MM.1S (cell line): Measurements from ENCODE around the gene LPCAT1.

Experiments used
- DNase-seq: peaks from one replicate; pipeline ENCODE4 v3.0.0-alpha.2; 2015
- H2AFZ ChIP-seq: fragments of 300-600 bp; sonication (generic); 2 replicates; pipeline ENCODE4 v1.6.0; 2016; ENCODE audit warnings: antibody characterized with exemption, low read length
- H3F3A ChIP-seq: fragments of 300-600 bp; sonication (generic); 2 replicates; pipeline ENCODE4 v1.6.1; 2016; ENCODE audit warnings: mild to moderate bottlenecking, antibody characterized with exemption, low read length, moderate library complexity, mixed read lengths; ENCODE audit not compliant: insufficient read depth
- H3K27ac ChIP-seq: fragments of 300-600 bp; sonication (generic); 2 replicates; pipeline ENCODE4 v1.5.1; 2016; ENCODE audit warnings: mild to moderate bottlenecking, low read length
- H3K27me3 ChIP-seq: fragments of 300-600 bp; sonication (generic); replicated peaks from 2 replicates; pipeline ENCODE4 v1.6.0; 2016; ENCODE audit warnings: low read length; ENCODE audit not compliant: insufficient read depth
- H3K36me3 ChIP-seq: fragments of 300-600 bp; sonication (generic); replicated peaks from 2 replicates; pipeline ENCODE4 v1.6.1; 2016; ENCODE audit warnings: mild to moderate bottlenecking, low read length, mixed read lengths; ENCODE audit not compliant: insufficient read depth
- H3K4me1 ChIP-seq: fragments of 300-600 bp; sonication (generic); 2 replicates; pipeline ENCODE4 v1.6.1; 2016; ENCODE audit warnings: low read length, mixed read lengths
- H3K4me2 ChIP-seq: fragments of 300-600 bp; sonication (generic); 2 replicates; pipeline ENCODE4 v1.6.0; 2016; ENCODE audit warnings: low read depth, low read length
- H3K4me3 ChIP-seq: fragments of 300-600 bp; sonication (generic); 2 replicates; pipeline ENCODE4 v1.5.1; 2016; ENCODE audit warnings: low read length, mixed read lengths
- H3K79me2 ChIP-seq: fragments of 300-600 bp; sonication (generic); 2 replicates; pipeline ENCODE4 v1.6.1; 2016; ENCODE audit warnings: mixed run types, low read length, mixed read lengths
- H3K9ac ChIP-seq: fragments of 300-600 bp; sonication (generic); 2 replicates; pipeline ENCODE4 v1.6.1; 2016; ENCODE audit warnings: low read length, mixed read lengths
- H3K9me2 ChIP-seq: fragments of 300-600 bp; sonication (generic); replicated peaks from 2 replicates; pipeline ENCODE4 v1.6.1; 2016; ENCODE audit warnings: mild to moderate bottlenecking, low read length, mixed read lengths; ENCODE audit not compliant: insufficient read depth
- H3K9me3 ChIP-seq: fragments of 300-600 bp; sonication (generic); replicated peaks from 2 replicates; pipeline ENCODE4 v1.6.1; 2016; ENCODE audit warnings: mild to moderate bottlenecking, low read length, mixed read lengths; ENCODE audit not compliant: insufficient read depth
- H4K20me1 ChIP-seq: fragments of 300-600 bp; sonication (generic); 2 replicates; pipeline ENCODE4 v1.6.1; 2016; ENCODE audit warnings: mild to moderate bottlenecking, low read length, moderate library complexity, mixed read lengths; ENCODE audit not compliant: insufficient read depth
- EZH2 ChIP-seq: fragments of 300-600 bp; sonication (generic); optimal IDR thresholded peaks from 2 replicates; pipeline ENCODE3; 2017; ENCODE audit warnings: low read depth, mild to moderate bottlenecking, antibody characterized with exemption, low read length, mixed read lengths
- EZH2phosphoT487 ChIP-seq: fragments of 300-600 bp; sonication (generic); IDR thresholded peaks from 2 replicates; pipeline ENCODE4 v1.6.1; 2018; ENCODE audit warnings: antibody characterized with exemption, low read length
- TF ChIP-seq, protein P1 (sequence below): fragments of 300-600 bp; sonication (generic); IDR thresholded peaks from 2 replicates; pipeline ENCODE4 v1.5.1; 2016; ENCODE audit warnings: antibody characterized with exemption, low read length, mixed read lengths

The LPCAT1 gene

DNA sequence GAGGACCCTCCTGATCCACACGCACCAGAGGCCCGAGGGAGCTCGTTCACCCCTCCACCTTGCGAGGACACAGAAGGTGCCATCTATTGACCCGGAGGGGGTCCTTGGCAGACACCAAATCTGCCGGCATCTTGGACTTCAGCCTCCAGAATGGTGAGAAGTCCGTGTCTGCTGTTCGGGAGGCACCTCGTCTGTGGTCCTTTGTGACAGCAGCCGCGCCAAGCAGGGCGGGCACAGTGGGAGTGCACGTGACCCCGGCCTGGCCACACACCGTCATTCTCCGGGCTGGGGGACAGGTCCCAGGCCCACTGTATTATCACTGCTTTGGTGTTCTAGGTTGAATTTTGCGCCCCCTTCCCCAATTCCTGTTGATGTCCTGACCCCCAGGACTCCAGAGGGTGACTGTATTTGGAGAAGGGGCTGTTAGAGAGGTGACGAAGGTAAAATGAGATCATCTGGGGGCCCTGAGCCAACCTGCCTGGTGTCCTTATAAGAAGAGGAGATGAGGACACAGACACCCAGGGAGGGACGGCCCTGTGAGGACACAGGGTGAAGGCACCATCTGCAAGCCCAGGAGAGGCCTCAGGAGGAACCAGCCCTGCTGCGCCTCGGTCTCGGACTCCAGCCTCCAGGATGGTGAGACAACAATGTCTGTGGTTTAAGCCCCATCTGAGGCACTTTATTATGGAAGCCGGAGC, 15.7 kb downstream of the LPCAT1 start:
- no peak overlapping the region for H2AFZ ChIP-seq
- H3K9me3 ChIP-seq = no peaks in the 10 kb centered on the region
- no peak for DNase-seq
- no peaks in the 10 kb centered on the region for H4K20me1 ChIP-seq
- no peaks in the 10 kb centered on the region for H3K27me3 ChIP-seq
- TF ChIP-seq, protein P1, sequence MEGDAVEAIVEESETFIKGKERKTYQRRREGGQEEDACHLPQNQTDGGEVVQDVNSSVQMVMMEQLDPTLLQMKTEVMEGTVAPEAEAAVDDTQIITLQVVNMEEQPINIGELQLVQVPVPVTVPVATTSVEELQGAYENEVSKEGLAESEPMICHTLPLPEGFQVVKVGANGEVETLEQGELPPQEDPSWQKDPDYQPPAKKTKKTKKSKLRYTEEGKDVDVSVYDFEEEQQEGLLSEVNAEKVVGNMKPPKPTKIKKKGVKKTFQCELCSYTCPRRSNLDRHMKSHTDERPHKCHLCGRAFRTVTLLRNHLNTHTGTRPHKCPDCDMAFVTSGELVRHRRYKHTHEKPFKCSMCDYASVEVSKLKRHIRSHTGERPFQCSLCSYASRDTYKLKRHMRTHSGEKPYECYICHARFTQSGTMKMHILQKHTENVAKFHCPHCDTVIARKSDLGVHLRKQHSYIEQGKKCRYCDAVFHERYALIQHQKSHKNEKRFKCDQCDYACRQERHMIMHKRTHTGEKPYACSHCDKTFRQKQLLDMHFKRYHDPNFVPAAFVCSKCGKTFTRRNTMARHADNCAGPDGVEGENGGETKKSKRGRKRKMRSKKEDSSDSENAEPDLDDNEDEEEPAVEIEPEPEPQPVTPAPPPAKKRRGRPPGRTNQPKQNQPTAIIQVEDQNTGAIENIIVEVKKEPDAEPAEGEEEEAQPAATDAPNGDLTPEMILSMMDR = no peak
- TF ChIP-seq EZH2phosphoT487 = no peak
- no peak for TF ChIP-seq EZH2
- peaks cover 98% of the 10 kb centered on the region for H3K79me2 ChIP-seq
- peaks cover 20% of the 10 kb centered on the region for H3K4me1 ChIP-seq
- no peak overlapping the region for H3K4me2 ChIP-seq
- no peaks in the 10 kb centered on the region for H3K9me2 ChIP-seq
- H3K27ac ChIP-seq = no peak overlapping the region
- H3F3A ChIP-seq = peaks cover 16% of the 10 kb centered on the region
- no peak overlapping the region for H3K9ac ChIP-seq
- no peak overlapping the region for H3K4me3 ChIP-seq
- peaks cover 6% of the 10 kb centered on the region for H3K36me3 ChIP-seq

DNA sequence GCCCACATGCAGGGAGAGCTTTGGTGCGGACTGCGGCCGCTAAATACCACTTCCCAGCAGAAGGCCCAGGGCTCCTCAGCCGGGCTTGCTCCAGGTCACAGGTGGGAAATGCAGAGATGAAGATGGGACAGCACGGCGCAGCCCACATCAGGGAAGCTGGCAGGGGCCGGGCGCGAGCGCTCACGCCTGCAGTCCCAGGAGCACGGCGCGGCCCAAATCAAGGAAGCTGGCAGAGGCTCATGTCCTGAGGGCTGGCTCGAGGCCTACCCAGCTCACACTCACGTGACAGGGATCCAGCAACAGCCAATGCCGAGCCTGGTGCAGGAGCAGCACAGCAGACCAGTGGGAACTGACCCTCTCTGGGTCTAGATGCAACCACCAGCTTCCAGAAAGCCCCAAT, 16.3 kb downstream of the LPCAT1 start:
- Histone ChIP-seq H3K79me2 (peaks cover 100% of the 10 kb centered on the region), H2AFZ (no peak overlapping the region), H4K20me1 (no peaks in the 10 kb centered on the region), H3K4me1 (peaks cover 21% of the 10 kb centered on the region), H3K4me3 (no peak overlapping the region), H3K27me3 (no peaks in the 10 kb centered on the region), H3F3A (peaks cover 10% of the 10 kb centered on the region), H3K4me2 (no peak overlapping the region), H3K9me3 (no peaks in the 10 kb centered on the region), H3K27ac (no peak overlapping the region), H3K36me3 (peaks cover 6% of the 10 kb centered on the region), H3K9ac (no peak overlapping the region), H3K9me2 (no peaks in the 10 kb centered on the region)
- TF ChIP-seq EZH2 (no peak), EZH2phosphoT487 (no peak)
- TF ChIP-seq, protein P1 = no peak
- no peak for DNase-seq

DNA sequence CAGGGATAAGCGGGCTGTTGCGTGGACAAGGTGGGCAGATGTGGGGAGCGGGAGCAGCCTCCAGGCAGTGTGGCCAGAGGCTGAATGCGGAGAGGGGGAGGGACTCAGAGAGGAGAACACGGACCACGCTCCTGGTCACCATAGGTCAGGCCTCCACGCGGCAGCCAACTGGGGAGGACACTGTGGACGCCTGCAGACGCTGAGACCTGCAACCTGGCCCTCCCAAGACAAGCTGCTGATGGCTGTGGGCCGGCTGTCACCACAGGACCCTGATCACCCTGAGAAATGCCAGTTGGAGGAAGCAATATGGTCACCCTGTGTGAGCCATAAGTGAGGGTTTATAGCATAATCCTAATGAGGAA, 16.8 kb downstream of the LPCAT1 start:
- no peak for DNase-seq

More for the DNA sequence above, 16.8 kb downstream of the LPCAT1 start:
- H3K9ac ChIP-seq = no peak overlapping the region
- H4K20me1 ChIP-seq = no peaks in the 10 kb centered on the region
- H3K4me3 ChIP-seq = no peak overlapping the region
- H3K4me2 ChIP-seq = no peak overlapping the region
- no peak overlapping the region for H3K27ac ChIP-seq
- H3K9me3 ChIP-seq = no peaks in the 10 kb centered on the region
- no peaks in the 10 kb centered on the region for H3K9me2 ChIP-seq
- peaks cover 17% of the 10 kb centered on the region for H3K4me1 ChIP-seq
- peaks cover 100% of the 10 kb centered on the region for H3K79me2 ChIP-seq
- H3K27me3 ChIP-seq = no peaks in the 10 kb centered on the region
- H2AFZ ChIP-seq = no peak overlapping the region
- H3F3A ChIP-seq = peaks cover 6% of the 10 kb centered on the region; the same call in 1 of the 2 replicates
- no peak for TF ChIP-seq EZH2
- TF ChIP-seq EZH2phosphoT487 = no peak
- TF ChIP-seq, protein P1 = no peak
- H3K36me3 ChIP-seq = peaks cover 6% of the 10 kb centered on the region
